ENCODE measurements around the gene DNAH1. TPM values are rescaled to one million over a fixed set of nuclear protein-coding genes. Genes with fewer than 3 reads are reported as not detected.

Gene DNAH1
- total and polyA plus RNA-seq, 10 donors = 4.9 to 35.8 (median 24.6) TPM

DNA sequence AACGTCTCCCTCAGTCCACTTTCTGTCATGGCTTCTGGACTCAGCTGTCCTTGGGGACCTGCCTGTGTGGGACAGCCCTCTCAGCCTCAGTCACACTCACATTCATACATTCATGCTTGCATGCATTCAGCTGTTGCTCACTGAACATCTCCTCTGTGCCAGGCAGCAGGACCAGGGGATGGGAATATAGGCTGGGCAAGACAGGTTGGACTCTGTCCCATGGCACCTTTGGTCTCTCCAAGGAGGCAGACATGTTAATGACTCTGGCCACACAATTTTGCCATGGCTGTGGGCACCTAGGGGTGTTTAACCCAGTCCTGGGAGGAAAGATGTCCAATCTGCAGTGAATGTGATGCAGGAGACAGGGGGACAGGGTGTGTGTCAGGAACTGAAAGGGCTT is 7.8 kb upstream of the DNAH1 start:
- TF ChIP-seq, protein P1, sequence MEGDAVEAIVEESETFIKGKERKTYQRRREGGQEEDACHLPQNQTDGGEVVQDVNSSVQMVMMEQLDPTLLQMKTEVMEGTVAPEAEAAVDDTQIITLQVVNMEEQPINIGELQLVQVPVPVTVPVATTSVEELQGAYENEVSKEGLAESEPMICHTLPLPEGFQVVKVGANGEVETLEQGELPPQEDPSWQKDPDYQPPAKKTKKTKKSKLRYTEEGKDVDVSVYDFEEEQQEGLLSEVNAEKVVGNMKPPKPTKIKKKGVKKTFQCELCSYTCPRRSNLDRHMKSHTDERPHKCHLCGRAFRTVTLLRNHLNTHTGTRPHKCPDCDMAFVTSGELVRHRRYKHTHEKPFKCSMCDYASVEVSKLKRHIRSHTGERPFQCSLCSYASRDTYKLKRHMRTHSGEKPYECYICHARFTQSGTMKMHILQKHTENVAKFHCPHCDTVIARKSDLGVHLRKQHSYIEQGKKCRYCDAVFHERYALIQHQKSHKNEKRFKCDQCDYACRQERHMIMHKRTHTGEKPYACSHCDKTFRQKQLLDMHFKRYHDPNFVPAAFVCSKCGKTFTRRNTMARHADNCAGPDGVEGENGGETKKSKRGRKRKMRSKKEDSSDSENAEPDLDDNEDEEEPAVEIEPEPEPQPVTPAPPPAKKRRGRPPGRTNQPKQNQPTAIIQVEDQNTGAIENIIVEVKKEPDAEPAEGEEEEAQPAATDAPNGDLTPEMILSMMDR (IDR thresholded peaks at IDR 0.05 in 8 of 11, conservative IDR thresholded peaks at IDR 0.05 in 3 of 11) = no peak
- TF ChIP-seq POLR2A (IDR thresholded peaks at IDR 0.05) (no peak), POLR2AphosphoS5 (IDR thresholded peaks at IDR 0.05) (no peak)
- Histone ChIP-seq H3K4me1 (peaks cover 6 to 45% (median 26%) of the 10 kb centered on the region in 6 donors), H3K27ac (no peak overlapping the region), H3K4me3 (no peak overlapping the region), H3K27me3 (replicated peaks in 1 of 7) (no peaks in the 10 kb centered on the region), H3K36me3 (peaks cover 0 to 47% (median 0%) of the 10 kb centered on the region in 6 donors), H3K9me3 (no peaks in the 10 kb centered on the region)
- intact Hi-C loops (cut with DNase I; ENCODE audit: low total_unique reads) = no loop called here
- no peak for DNase-seq
- 48 to 85% (median 67%) methylated on average over 1 of the region's 1 CpG for WGBS, 5 donors

DNA sequence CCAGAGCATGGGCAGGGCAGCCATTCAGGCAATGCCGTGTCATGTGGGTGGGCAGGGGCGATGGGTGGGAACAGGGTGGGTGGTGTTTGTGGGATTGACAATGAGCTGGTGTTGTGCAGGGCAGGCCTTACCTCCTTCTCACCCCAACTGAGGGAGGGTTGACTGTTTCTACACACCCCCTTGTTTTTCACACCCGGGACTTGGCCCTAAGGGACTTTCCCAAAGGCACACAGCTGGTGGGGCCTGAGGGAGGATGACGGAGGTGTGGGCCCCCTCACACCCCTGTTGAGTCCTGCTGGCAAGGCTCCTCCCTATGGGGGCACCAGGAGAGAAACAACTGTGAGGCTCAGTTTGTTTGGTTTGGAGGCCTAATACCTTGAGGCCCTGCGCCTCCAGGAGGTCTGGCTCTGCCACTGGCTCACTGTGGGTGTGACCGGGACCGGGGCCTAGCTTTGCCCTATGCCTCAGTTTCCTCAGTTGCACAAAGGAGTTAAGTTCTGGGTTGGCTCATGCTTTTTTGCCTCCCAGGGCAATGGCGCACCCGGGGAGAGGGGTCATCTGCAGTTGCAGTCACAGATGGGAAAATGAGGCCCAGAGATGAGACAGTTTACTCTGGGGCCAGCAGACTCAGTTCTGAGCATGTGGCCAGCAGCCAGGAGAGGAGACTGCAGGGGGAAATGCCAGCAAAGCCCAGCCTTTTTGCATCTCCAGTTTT is 5.1 kb upstream of the DNAH1 start:
- WGBS, 5 donors = 66 to 80% (median 77%) methylated on average over 9 of the region's 9 CpGs
- no peaks in the 10 kb centered on the region for H3K27me3 ChIP-seq (replicated peaks in 1 of 7)
- H3K4me1 ChIP-seq = peaks cover 15 to 61% (median 38%) of the 10 kb centered on the region in 6 donors
- H3K36me3 ChIP-seq = peaks cover 0 to 33% (median 0%) of the 10 kb centered on the region in 6 donors
- H3K4me3 ChIP-seq = no peak overlapping the region
- no peak for TF ChIP-seq POLR2A (IDR thresholded peaks at IDR 0.05)
- TF ChIP-seq, protein P1 (IDR thresholded peaks at IDR 0.05 in 8 of 11, conservative IDR thresholded peaks at IDR 0.05 in 3 of 11) = no peak
- no peak for TF ChIP-seq POLR2AphosphoS5 (IDR thresholded peaks at IDR 0.05)
- DNase-seq = no peak
- intact Hi-C loops (cut with DNase I; ENCODE audit: low total_unique reads) = no loop called here
- peak overlapping the region in 5 of 8 donors; percentile 13 to 58 (median 20) for H3K27ac ChIP-seq
- H3K9me3 ChIP-seq = no peaks in the 10 kb centered on the region

DNA sequence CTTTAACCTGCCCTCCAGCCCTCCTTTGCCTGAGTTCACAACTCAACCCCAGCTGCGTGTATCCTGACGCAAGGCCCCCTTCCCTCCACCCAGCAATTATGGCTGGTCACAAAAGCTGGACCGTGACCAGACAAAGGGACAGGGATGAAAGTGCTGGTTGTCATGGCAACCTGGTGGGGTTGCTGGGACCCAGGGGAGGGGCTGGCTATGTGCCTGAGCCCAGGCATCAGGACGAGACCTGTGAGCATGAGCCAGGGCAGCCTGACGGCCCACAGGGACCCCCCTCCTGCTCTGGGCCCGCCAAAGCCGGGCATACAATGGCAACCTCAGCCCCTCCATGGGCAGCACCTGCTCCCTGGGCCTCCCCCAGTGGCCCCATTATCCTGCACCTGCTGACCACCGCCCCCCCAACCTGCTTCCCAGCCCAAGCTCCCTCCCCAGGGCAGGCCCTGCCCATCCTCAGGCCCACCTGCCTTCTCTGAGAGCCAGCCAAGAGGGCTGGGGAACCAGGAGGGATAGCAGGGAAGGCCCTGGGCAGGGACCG is 4.5 kb upstream of the DNAH1 start:
- 90 to 98% (median 94%) methylated on average over 6 to 9 of the region's 9 CpGs for WGBS, 5 donors
- DNase-seq = no peak
- Histone ChIP-seq H3K4me3 (no peak overlapping the region), H3K27ac (peak overlapping the region in 4 of 8 donors; percentile 13 to 58 (median 36)), H3K36me3 (peaks cover 0 to 33% (median 0%) of the 10 kb centered on the region in 6 donors), H3K4me1 (peaks cover 15 to 63% (median 38%) of the 10 kb centered on the region in 6 donors), H3K9me3 (no peaks in the 10 kb centered on the region), H3K27me3 (replicated peaks in 1 of 7) (no peaks in the 10 kb centered on the region)
- intact Hi-C loops (cut with DNase I; ENCODE audit: low total_unique reads) = no loop called here
- no peak for TF ChIP-seq POLR2A (IDR thresholded peaks at IDR 0.05)
- TF ChIP-seq, protein P1 (IDR thresholded peaks at IDR 0.05 in 8 of 11, conservative IDR thresholded peaks at IDR 0.05 in 3 of 11) = no peak
- no peak for TF ChIP-seq POLR2AphosphoS5 (IDR thresholded peaks at IDR 0.05)

DNA sequence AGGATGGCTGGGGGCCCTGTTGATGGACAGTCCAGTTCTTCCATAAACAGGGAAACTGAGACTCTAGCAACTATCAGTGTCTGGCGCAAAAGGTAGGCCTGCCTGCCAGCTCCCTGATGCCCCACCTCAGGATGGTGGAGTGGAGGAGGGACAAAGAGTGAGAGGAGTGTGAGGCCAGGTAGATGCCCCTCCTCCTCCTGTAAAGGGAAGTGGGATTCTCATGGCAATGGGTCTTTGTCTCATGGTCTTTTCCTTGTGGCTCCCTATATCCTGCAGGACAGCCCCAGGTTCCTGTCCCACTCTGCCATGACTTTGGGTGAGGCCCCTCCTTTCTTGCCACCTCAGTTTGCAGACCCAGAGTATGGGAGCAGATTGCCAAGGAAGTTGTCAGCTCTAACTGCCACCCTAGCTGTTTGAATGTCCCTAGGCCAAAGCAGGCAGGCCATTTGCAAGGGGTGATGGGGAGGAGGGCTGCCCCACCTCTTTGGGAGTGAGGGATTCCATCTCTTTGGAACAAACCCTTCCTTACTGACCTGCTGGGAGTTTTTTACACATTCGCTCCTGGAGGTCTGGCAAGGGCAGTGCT is 2.8 kb upstream of the DNAH1 start:
- Histone ChIP-seq H3K27ac (peak overlapping the region; percentile 15 to 78 (median 56)), H3K27me3 (replicated peaks in 1 of 7) (no peaks in the 10 kb centered on the region), H3K4me1 (peaks cover 22 to 63% (median 40%) of the 10 kb centered on the region in 6 donors), H3K36me3 (peaks cover 0 to 26% (median 0%) of the 10 kb centered on the region in 6 donors), H3K9me3 (no peaks in the 10 kb centered on the region), H3K4me3 (no peak overlapping the region)
- DNase-seq = no peak
- 89 to 93% (median 90%) methylated on average over 2 of the region's 2 CpGs for WGBS, 5 donors
- TF ChIP-seq POLR2A (IDR thresholded peaks at IDR 0.05) (no peak), POLR2AphosphoS5 (IDR thresholded peaks at IDR 0.05) (no peak)
- TF ChIP-seq, protein P1 (IDR thresholded peaks at IDR 0.05 in 8 of 11, conservative IDR thresholded peaks at IDR 0.05 in 3 of 11) = no peak
- intact Hi-C loops (cut with DNase I; ENCODE audit: low total_unique reads) = no loop called here
